Fibroblast of lung (primary cell): Measurements from ENCODE around the gene GBF1. TPM values are rescaled to one million over a fixed set of nuclear protein-coding genes. Genes with fewer than 3 reads are reported as not detected.

Source experiments
- DNase-seq, 2 donors: peaks; one replicate each; pipeline versions ENCODE4 v3.0.0 to v3.0.0-alpha.2; 2010; ENCODE audit warnings: low read depth in 2 of 2
- H2AFZ ChIP-seq: 2 replicates; pipeline ENCODE4 v1.5.1; 2012; ENCODE audit warnings: low read length, control low read depth, inconsistent platforms
- H3K27ac ChIP-seq: 2 replicates; pipeline ENCODE4 v1.5.1; 2011; ENCODE audit warnings: low read length, control low read depth; ENCODE audit not compliant: insufficient read depth
- H3K27me3 ChIP-seq: 2 replicates; pipeline ENCODE4 v1.5.1; 2011; ENCODE audit warnings: mild to moderate bottlenecking, low read length; ENCODE audit not compliant: control insufficient read depth, insufficient read depth
- H3K36me3 ChIP-seq: 2 replicates; pipeline ENCODE4 v1.5.1; 2011; ENCODE audit warnings: low read length; ENCODE audit not compliant: control insufficient read depth, insufficient read depth
- H3K4me1 ChIP-seq: 2 replicates; pipeline ENCODE4 v1.5.1; 2011; ENCODE audit warnings: low read length; ENCODE audit not compliant: control insufficient read depth, insufficient read depth; ENCODE audit errors: extremely low read depth
- H3K4me2 ChIP-seq: 2 replicates; pipeline ENCODE4 v1.5.1; 2011; ENCODE audit warnings: low read length, control low read depth; ENCODE audit not compliant: insufficient read depth; ENCODE audit errors: extremely low read depth
- H3K4me3 ChIP-seq, 4 experiments: fragments of 200-600 bp in 1 of 4; sonication (generic) in 1 of 4; replicated peaks in 1 of 4; 2 replicates each; pipeline ENCODE4 v1.5.1; 2011 to 2016; ENCODE audit warnings: low read length in 4 of 4, low read depth in 3 of 4, mild to moderate bottlenecking in 3 of 4, control low read depth in 2 of 4, inconsistent platforms in 1 of 4, mixed read lengths in 1 of 4; ENCODE audit not compliant: insufficient read depth in 1 of 4; ENCODE audit errors: control extremely low read depth in 1 of 4
- H3K79me2 ChIP-seq: 2 replicates; pipeline ENCODE4 v1.5.1; 2012; ENCODE audit warnings: mild to moderate bottlenecking, low read length, inconsistent platforms; ENCODE audit not compliant: control insufficient read depth, insufficient read depth
- H3K9ac ChIP-seq: 2 replicates; pipeline ENCODE4 v1.5.1; 2011; ENCODE audit warnings: mild to moderate bottlenecking, low read length, control low read depth; ENCODE audit not compliant: insufficient read depth
- H3K9me3 ChIP-seq: 2 replicates; pipeline ENCODE4 v1.5.1; 2012; ENCODE audit warnings: low read depth, low read length; ENCODE audit not compliant: control insufficient read depth, insufficient read depth
- H4K20me1 ChIP-seq: 2 replicates; pipeline ENCODE4 v1.5.1; 2011; ENCODE audit warnings: low read length; ENCODE audit not compliant: control insufficient read depth, insufficient read depth; ENCODE audit errors: extremely low read depth
- EZH2 ChIP-seq: IDR thresholded peaks from 2 replicates; pipeline ENCODE4 v1.5.1; 2012; ENCODE audit warnings: low read length, control low read depth, mild to moderate bottlenecking; ENCODE audit errors: missing control alignments
- polyA plus RNA-seq, 2 donors: library from polyadenylated mRNA; depleted of rRNA in 1 of 2; stranded (reverse) in 1 of 2; unstranded in 1 of 2; fragments of >200 nt; gene quantifications; 2 replicates each; pipeline ENCODE4 v1.2.1, GENCODE V29; 2011 to 2012; ENCODE audit warnings: missing spikeins in 1 of 2
- total RNA-seq: library from RNA; depleted of rRNA; stranded (reverse); fragments of >200 nt; gene quantifications from 2 replicates; pipeline ENCODE4 v1.2.1, GENCODE V29; 2014
- TF ChIP-seq, protein P1 (sequence below), 2 donors: IDR thresholded peaks in 1 of 2; conservative IDR thresholded peaks in 1 of 2; 1 replicate in 1 of 2; 2 replicates in 1 of 2; pipeline ENCODE4 v1.5.1; 2011 to 2012; ENCODE audit warnings: low read length in 2 of 2, control low read depth in 1 of 2, inconsistent platforms in 1 of 2, low read depth in 1 of 2, mild to moderate bottlenecking in 1 of 2

GBF1 gene
- total and polyA plus RNA-seq, 2 donors (not counting 1 experiment from before 2014, with no cell fraction given) = 24.1 to 24.6 TPM

DNA sequence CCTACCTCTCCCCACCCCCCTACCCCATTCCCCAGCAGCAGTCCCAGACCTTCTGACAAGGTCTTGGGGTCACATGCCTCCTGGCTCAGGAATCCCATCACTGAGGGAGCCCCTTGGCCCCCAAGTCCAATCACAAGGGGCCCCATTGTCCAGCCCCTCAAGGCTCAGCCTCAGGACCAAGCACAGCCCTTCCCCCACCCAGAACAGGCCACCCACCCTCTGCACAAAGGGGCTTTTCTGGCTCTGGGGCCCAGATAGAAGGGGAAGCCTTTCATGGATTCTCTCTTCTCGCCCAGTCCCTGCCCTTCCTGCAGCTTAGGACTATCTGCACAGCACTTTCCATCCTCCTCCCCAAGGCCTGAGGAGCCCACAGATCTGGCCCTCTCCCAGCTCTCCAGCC is 180.1 kb downstream of the GBF1 start:
- Histone ChIP-seq H3K9ac (no peak overlapping the region), H3K36me3 (peaks cover 11% of the 10 kb centered on the region), H3K79me2 (peaks cover 3% of the 10 kb centered on the region), H3K27me3 (no peaks in the 10 kb centered on the region), H3K4me1 (peaks cover 14% of the 10 kb centered on the region), H3K4me3 (no peak overlapping the region), H4K20me1 (peaks cover 2% of the 10 kb centered on the region), H3K9me3 (no peaks in the 10 kb centered on the region), H2AFZ (no peak overlapping the region), H3K4me2 (no peak overlapping the region), H3K27ac (no peak overlapping the region)
- DNase-seq = no peak
- no peak for TF ChIP-seq EZH2
- TF ChIP-seq, protein P1, sequence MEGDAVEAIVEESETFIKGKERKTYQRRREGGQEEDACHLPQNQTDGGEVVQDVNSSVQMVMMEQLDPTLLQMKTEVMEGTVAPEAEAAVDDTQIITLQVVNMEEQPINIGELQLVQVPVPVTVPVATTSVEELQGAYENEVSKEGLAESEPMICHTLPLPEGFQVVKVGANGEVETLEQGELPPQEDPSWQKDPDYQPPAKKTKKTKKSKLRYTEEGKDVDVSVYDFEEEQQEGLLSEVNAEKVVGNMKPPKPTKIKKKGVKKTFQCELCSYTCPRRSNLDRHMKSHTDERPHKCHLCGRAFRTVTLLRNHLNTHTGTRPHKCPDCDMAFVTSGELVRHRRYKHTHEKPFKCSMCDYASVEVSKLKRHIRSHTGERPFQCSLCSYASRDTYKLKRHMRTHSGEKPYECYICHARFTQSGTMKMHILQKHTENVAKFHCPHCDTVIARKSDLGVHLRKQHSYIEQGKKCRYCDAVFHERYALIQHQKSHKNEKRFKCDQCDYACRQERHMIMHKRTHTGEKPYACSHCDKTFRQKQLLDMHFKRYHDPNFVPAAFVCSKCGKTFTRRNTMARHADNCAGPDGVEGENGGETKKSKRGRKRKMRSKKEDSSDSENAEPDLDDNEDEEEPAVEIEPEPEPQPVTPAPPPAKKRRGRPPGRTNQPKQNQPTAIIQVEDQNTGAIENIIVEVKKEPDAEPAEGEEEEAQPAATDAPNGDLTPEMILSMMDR (conservative IDR thresholded peaks at IDR 0.05 in 1 of 2, IDR thresholded peaks at IDR 0.05 in 1 of 2; ENCODE audit: low read depth in 1 of 2, low read length in 2 of 2) = no peak

DNA sequence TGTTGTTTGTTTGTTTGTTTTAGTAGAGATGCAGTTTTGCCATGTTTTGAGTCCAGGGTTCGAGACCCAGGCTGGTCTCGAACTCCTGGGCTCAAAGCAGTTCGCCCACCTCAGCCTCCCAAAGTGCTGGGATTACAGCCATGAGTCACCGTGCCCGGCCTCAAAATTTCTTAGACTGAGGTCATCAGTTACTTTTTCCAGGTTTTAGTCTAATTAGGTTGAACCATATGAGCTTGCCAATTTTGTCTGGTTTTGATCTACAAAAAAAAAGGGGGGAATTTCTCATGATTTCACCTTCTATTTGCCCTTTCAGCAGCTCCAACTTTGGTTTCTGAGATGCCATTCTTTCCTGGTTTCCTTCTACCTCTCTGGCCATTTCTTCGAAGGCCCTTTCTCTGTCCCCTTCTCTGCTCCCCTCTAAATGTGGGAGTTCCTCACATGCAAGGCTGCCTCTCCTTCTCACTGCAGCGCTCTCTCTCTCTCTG is 181.5 kb downstream of the GBF1 start:
- TF ChIP-seq EZH2 = no peak
- TF ChIP-seq, protein P1 (conservative IDR thresholded peaks at IDR 0.05 in 1 of 2, IDR thresholded peaks at IDR 0.05 in 1 of 2; ENCODE audit: low read depth in 1 of 2, low read length in 2 of 2) = no peak
- Histone ChIP-seq H3K36me3 (peaks cover 11% of the 10 kb centered on the region), H3K79me2 (peaks cover 6% of the 10 kb centered on the region), H3K4me3 (no peak overlapping the region), H3K27me3 (no peaks in the 10 kb centered on the region), H3K9me3 (no peaks in the 10 kb centered on the region), H3K27ac (no peak overlapping the region), H3K4me2 (no peak overlapping the region), H3K4me1 (peaks cover 17% of the 10 kb centered on the region), H2AFZ (no peak overlapping the region), H4K20me1 (peaks cover 2% of the 10 kb centered on the region), H3K9ac (no peak overlapping the region)
- peak in 1 of 2 donors; percentile 62 for DNase-seq

DNA sequence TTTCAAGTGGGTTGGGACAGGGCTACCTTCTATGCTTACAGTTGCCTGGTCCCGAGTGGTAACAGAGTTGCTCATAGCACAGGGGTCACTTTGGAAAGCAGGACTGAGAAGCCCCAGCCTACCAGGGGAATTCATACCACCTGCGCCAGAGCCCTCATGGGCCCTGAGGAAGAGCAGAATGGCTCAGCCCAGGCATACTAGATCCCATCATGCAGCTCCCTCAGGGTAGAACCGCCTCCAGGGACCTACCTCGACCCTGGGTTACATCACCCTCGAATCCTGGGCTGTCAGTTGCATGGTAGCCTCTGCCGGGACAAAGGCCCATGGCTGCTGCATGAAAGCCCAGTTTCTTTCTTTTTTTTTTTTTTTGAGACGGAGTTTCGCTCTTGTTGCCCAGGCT is 184.1 kb downstream of the GBF1 start:
- no peak overlapping the region for H3K4me2 ChIP-seq
- peaks cover 3% of the 10 kb centered on the region for H3K36me3 ChIP-seq
- TF ChIP-seq EZH2 = no peak

More for the DNA sequence above, 184.1 kb downstream of the GBF1 start:
- Histone ChIP-seq H3K27me3 (no peaks in the 10 kb centered on the region), H3K9ac (no peak overlapping the region), H3K9me3 (no peaks in the 10 kb centered on the region), H3K4me3 (no peak overlapping the region), H2AFZ (no peak overlapping the region), H4K20me1 (peaks cover 2% of the 10 kb centered on the region), H3K27ac (no peak overlapping the region), H3K4me1 (peaks cover 7% of the 10 kb centered on the region), H3K79me2 (peaks cover 7% of the 10 kb centered on the region)
- no peak for DNase-seq
